Measurements from ENCODE around the gene NAV2. TPM values are rescaled to one million over a fixed set of nuclear protein-coding genes. Genes with fewer than 3 reads are reported as not detected.

NAV2 gene
- total RNA-seq, 1 donor, result 11.2 TPM

DNA sequence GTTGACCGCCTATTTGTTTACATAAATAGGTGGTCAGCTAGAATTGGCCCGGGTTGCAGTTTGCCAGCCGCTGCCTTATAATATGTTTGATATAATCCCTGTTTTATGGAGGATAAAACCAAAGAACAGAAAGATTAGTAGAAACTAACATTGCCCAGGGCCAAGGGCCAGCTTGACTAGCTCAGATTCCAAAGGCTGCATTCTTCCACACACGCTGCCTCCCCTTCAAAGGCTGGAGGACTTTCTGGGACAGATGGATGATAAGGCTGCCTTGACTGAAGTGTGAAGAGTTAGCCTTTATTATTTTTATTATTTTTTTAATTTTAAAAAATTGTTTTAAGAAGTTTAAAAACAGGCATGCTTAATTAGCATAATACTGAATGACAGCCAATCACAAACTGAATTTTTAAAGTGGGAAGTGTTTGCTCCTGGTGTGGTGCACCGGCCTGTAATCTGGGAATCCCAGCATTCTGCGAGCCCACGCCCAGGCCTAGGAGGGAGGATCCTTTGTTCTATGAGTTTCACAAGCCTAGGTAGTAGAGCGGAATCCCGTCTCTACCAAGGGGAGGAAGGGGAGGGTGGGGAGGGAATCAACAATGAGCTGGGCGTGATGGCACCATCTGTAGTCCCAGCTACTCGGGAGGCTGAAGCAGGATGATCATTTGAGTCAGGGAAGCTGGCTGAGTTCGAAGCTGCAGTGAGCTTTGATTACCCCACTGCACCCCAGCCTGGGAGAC lies 114.9 kb downstream of the NAV2 start:
- no peak overlapping the region for H3K4me3 ChIP-seq (ENCODE audit: low read depth, low read length)

GRCh38 chr11:19828382-19829108 lies 115.9 kb downstream of the NAV2 start:
- no peak overlapping the region for H3K4me3 ChIP-seq (ENCODE audit: low read depth, low read length)
- peak; percentile 42 for DNase-seq (ENCODE audit: low read depth)
- TF ChIP-seq, protein P1, sequence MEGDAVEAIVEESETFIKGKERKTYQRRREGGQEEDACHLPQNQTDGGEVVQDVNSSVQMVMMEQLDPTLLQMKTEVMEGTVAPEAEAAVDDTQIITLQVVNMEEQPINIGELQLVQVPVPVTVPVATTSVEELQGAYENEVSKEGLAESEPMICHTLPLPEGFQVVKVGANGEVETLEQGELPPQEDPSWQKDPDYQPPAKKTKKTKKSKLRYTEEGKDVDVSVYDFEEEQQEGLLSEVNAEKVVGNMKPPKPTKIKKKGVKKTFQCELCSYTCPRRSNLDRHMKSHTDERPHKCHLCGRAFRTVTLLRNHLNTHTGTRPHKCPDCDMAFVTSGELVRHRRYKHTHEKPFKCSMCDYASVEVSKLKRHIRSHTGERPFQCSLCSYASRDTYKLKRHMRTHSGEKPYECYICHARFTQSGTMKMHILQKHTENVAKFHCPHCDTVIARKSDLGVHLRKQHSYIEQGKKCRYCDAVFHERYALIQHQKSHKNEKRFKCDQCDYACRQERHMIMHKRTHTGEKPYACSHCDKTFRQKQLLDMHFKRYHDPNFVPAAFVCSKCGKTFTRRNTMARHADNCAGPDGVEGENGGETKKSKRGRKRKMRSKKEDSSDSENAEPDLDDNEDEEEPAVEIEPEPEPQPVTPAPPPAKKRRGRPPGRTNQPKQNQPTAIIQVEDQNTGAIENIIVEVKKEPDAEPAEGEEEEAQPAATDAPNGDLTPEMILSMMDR (IDR thresholded peaks at IDR 0.05; ENCODE audit: insufficient read depth, low read depth, low read length), result no peak

More for the DNA sequence above, 114.9 kb downstream of the NAV2 start:
- peak; percentile 15 for DNase-seq (ENCODE audit: low read depth)
- TF ChIP-seq, protein P1 (IDR thresholded peaks at IDR 0.05; ENCODE audit: insufficient read depth, low read depth, low read length), result no peak

- no peak for DNase-seq (ENCODE audit: low read depth)
Measured at GRCh38 chr11:19829109-19829837, 116.6 kb downstream of the NAV2 start.

GRCh38 chr11:19832086-19832750 lies 119.6 kb downstream of the NAV2 start:
- TF ChIP-seq, protein P1 (IDR thresholded peaks at IDR 0.05; ENCODE audit: insufficient read depth, low read depth, low read length), result no peak
- no peak for DNase-seq (ENCODE audit: low read depth)
- no peak overlapping the region for H3K4me3 ChIP-seq (ENCODE audit: low read depth, low read length)

More at GRCh38 chr11:19829109-19829837, 116.6 kb downstream of the NAV2 start:
- no peak overlapping the region for H3K4me3 ChIP-seq (ENCODE audit: low read depth, low read length)
- TF ChIP-seq, protein P1 (IDR thresholded peaks at IDR 0.05; ENCODE audit: insufficient read depth, low read depth, low read length), result no peak

- TF ChIP-seq, protein P1 (IDR thresholded peaks at IDR 0.05; ENCODE audit: insufficient read depth, low read depth, low read length), result no peak
- no peak overlapping the region for H3K4me3 ChIP-seq (ENCODE audit: low read depth, low read length)
- DNase-seq (ENCODE audit: low read depth), result no peak
Measured at GRCh38 chr11:19832901-19833300, 120.3 kb downstream of the NAV2 start.

DNA sequence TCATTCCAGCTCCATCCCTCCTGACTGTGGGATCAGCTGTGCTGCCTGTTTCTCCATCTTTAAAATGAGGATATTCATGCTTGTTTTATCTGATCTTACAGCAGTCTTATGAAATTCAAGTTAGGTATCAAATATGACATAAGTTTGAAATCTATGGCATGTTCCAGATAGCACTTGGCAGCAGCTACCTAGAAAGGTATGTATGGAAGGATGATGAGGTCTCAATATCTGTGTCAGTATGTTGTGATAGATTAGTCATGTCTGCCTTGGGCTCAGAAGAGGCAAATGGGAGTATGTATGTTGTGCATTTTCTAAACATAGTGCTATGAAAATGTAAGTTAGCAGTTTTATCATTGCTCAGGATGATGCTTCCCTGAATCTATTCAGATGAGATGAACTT lies 122.1 kb downstream of the NAV2 start:
- TF ChIP-seq, protein P1 (IDR thresholded peaks at IDR 0.05; ENCODE audit: insufficient read depth, low read depth, low read length), result no peak
- DNase-seq (ENCODE audit: low read depth), result no peak
- no peak overlapping the region for H3K4me3 ChIP-seq (ENCODE audit: low read depth, low read length)

Measured in fibroblast of villous mesenchyme (primary cell).